Measurements from ENCODE around the gene SMPDL3A. TPM values are rescaled to one million over a fixed set of nuclear protein-coding genes. Genes with fewer than 3 reads are reported as not detected.
"Not testable (repeated sequence)": the region's sequence is repeated elsewhere in the genome, so short reads cannot be mapped to it uniquely, and the experiment has no call there.

The SMPDL3A gene
- polyA plus RNA-seq, 2 of the 4 experiments (the other 2 are of a cell fraction), result 2.0 to 3.3 TPM

DNA sequence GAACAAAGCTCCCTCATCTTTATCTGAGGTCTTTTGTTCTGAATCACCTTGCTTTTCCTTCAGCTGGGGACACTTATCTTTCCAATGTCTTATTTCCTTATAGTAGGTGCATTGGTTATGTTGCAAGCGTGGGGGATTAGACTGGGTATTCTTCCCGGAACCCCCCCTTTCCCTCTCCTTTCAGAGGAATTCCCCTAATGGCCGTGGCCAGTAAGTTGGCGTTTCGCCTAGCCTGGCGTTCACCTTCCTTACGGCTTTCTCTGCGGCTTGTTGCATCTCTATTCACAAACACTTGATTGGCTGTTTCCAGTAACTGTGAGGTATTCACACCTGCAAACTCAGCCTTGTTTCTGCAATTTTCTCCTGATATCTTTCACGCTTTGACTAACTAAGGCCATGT is 42.4 kb upstream of the SMPDL3A start:
- H3K9me3 ChIP-seq, result no peaks in the 10 kb centered on the region
- H3K4me1 ChIP-seq, result no peaks in the 10 kb centered on the region
- CTCF ChIA-PET, result interaction anchor here (0.7 to 3.3 kb wide), 2 partner anchors 8 to 92 kb away, joined by 3 to 19 read pairs; no protein-coding TSS in a partner anchor
- POLR2A ChIA-PET, result no interaction called here
- DNase-seq (ENCODE audit: low read depth in 1 of 2, low spot score in 1 of 2) (no peak), FAIRE-seq (no peak), ATAC-seq (no peak)
- H3K27ac ChIP-seq, result no peak overlapping the region
- no peak overlapping the region for H3K4me3 ChIP-seq
- no peak overlapping the region for H3K4me2 ChIP-seq
- TF ChIP-seq CHD4 (IDR thresholded peaks at IDR 0.05; ENCODE audit: borderline replicate concordance) (no peak), NPAS2 (CRISPR knock-in tag; IDR thresholded peaks at IDR 0.05; ENCODE audit: borderline replicate concordance) (no peak), NR3C1 (IDR thresholded peaks at IDR 0.05) (no peak), GATA3 (IDR thresholded peaks at IDR 0.05; ENCODE audit: borderline replicate concordance) (no peak), MAFK (IDR thresholded peaks at IDR 0.05; ENCODE audit: partially characterized antibody) (no peak), BHLHE40 (IDR thresholded peaks at IDR 0.05; ENCODE audit: low read depth, low read length) (no peak), HOXB5 (CRISPR knock-in tag; IDR thresholded peaks at IDR 0.05) (no peak), ZFP36 (IDR thresholded peaks at IDR 0.05; ENCODE audit: borderline replicate concordance, partially characterized antibody) (no peak), CEBPB (IDR thresholded peaks at IDR 0.05) (no peak), KDM1A (IDR thresholded peaks at IDR 0.05; ENCODE audit: low read depth) (no peak), SREBF2 (IDR thresholded peaks at IDR 0.05) (no peak)
- TF ChIP-seq, protein P1, sequence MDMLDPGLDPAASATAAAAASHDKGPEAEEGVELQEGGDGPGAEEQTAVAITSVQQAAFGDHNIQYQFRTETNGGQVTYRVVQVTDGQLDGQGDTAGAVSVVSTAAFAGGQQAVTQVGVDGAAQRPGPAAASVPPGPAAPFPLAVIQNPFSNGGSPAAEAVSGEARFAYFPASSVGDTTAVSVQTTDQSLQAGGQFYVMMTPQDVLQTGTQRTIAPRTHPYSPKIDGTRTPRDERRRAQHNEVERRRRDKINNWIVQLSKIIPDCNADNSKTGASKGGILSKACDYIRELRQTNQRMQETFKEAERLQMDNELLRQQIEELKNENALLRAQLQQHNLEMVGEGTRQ (IDR thresholded peaks at IDR 0.05), result no peak
- TF ChIP-seq, protein P2, sequence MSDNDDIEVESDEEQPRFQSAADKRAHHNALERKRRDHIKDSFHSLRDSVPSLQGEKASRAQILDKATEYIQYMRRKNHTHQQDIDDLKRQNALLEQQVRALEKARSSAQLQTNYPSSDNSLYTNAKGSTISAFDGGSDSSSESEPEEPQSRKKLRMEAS (IDR thresholded peaks at IDR 0.05), result no peak
- TF ChIP-seq, protein P3, sequence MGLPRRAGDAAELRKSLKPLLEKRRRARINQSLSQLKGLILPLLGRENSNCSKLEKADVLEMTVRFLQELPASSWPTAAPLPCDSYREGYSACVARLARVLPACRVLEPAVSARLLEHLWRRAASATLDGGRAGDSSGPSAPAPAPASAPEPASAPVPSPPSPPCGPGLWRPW (IDR thresholded peaks at IDR 0.05), result no peak
- WGBS (ENCODE audit: missing lambda C conversion rate), result 58% methylated on average over 9 of the region's 9 CpGs

DNA sequence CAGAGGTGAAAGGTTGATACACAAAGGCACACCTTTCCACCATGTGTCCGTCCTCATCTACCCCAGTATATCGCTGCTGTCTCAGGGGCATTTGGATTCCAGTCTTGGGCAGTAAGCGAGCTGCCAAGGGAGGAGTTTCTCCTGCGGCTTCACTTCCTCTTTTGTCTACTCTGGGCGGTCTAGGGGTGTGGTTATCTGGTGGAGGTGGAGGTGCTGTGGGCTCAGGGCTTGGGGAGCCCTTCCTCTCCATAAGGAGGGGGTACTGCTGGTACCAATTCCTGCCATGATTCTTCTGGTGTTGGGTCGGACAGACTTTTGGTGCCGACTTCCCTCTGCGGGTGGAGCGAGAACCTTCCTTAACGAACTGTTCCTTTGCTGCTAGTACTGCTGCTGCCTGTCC is 41.5 kb upstream of the SMPDL3A start:
- CTCF ChIA-PET, result no interaction called here
- Histone ChIP-seq H3K4me1 (no peaks in the 10 kb centered on the region), H3K4me2 (no peak overlapping the region), H3K9me3 (no peaks in the 10 kb centered on the region), H3K27ac (no peak overlapping the region), H3K4me3 (no peak overlapping the region)
- TF ChIP-seq NR3C1 (IDR thresholded peaks at IDR 0.05), result no peak
- no peak for TF ChIP-seq CBX2 (IDR thresholded peaks at IDR 0.05; ENCODE audit: borderline replicate concordance, low read depth)
- TF ChIP-seq RCOR1 (IDR thresholded peaks at IDR 0.05; ENCODE audit: low read depth, low read length), result no peak
- no peak for TF ChIP-seq TFCP2L1 (CRISPR knock-in tag; IDR thresholded peaks at IDR 0.05)
- TF ChIP-seq, protein P1 (IDR thresholded peaks at IDR 0.05), result no peak
- no peak for TF ChIP-seq ZC3H11A (IDR thresholded peaks at IDR 0.05)
- no peak for TF ChIP-seq KDM1A (IDR thresholded peaks at IDR 0.05; ENCODE audit: low read depth)
- no peak for TF ChIP-seq FOSB (CRISPR knock-in tag; IDR thresholded peaks at IDR 0.05)
- no peak for TF ChIP-seq HOXA7 (CRISPR knock-in tag; IDR thresholded peaks at IDR 0.05)
- TF ChIP-seq ZNF302 (CRISPR knock-in tag; IDR thresholded peaks at IDR 0.05), result no peak
- TF ChIP-seq CBX8 (IDR thresholded peaks at IDR 0.05), result no peak
- TF ChIP-seq, protein P4, sequence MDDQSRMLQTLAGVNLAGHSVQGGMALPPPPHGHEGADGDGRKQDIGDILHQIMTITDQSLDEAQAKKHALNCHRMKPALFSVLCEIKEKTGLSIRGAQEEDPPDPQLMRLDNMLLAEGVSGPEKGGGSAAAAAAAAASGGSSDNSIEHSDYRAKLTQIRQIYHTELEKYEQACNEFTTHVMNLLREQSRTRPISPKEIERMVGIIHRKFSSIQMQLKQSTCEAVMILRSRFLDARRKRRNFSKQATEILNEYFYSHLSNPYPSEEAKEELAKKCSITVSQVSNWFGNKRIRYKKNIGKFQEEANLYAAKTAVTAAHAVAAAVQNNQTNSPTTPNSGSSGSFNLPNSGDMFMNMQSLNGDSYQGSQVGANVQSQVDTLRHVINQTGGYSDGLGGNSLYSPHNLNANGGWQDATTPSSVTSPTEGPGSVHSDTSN (IDR thresholded peaks at IDR 0.05), result no peak
- 72% methylated on average over 6 of the region's 10 CpGs for WGBS (ENCODE audit: missing lambda C conversion rate)
- POLR2A ChIA-PET, result no interaction called here
- FAIRE-seq (no peak), DNase-seq (ENCODE audit: low read depth in 1 of 2, low spot score in 1 of 2) (no peak), ATAC-seq (no peak)

DNA sequence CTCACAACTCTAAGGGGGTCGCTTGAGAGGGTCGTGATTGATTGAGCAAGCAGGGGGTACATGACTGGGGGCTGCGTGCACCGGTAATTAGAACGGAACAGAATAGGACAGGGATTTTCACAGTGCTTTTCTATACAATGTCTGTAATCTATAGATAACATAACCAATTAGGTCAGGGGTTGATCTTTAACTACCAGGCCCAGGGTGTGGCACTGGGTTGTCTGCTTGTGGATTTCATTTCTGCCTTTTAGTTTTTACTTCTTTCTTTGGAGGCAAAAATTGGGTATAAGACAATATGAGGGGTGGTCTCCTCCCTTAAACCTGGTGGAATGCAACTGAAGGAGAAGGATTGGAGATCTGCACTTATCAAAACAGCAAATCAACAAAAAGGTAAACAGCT is 40.1 kb upstream of the SMPDL3A start:
- H3K4me2 ChIP-seq; H3K9me3 ChIP-seq; ATAC-seq; H3K27ac ChIP-seq; H3K4me3 ChIP-seq; FAIRE-seq; H3K4me1 ChIP-seq; CTCF ChIA-PET; DNase-seq (ENCODE audit: low read depth in 1 of 2, low spot score in 1 of 2); POLR2A ChIA-PET: not testable (repeated sequence)
- 0% methylated on average over 5 of the region's 5 CpGs for WGBS (ENCODE audit: missing lambda C conversion rate)
